Activated naive CD4-positive, alpha-beta T cell treated with anti-CD3 and anti-CD28 coated beads, Interleukin-2, amount 50 U/mL, for 72 hours (primary cell): Measurements from ENCODE around the gene ZNF664. TPM values are rescaled to one million over a fixed set of nuclear protein-coding genes. Genes with fewer than 3 reads are reported as not detected.

Source experiments
- ATAC-seq, 2 donors: fragments of 150-1000 bp; cut with Tn5 transposase; 2 replicates each; pipeline ENCODE4 v1.10.0; 2021; ENCODE audit warnings: mild to moderate bottlenecking in 2 of 2, moderate library complexity in 2 of 2
- DNase-seq, 2 donors: peaks; one replicate each; pipeline ENCODE4 v3.0.0; 2021 to 2022; ENCODE audit warnings: low spot score in 2 of 2
- H3K27ac Mint-ChIP-seq, 2 donors: one replicate each; pipeline ENCODE4 v1.8.0; 2022; ENCODE audit warnings: mild to moderate bottlenecking in 2 of 2, mixed read lengths in 2 of 2
- H3K36me3 Mint-ChIP-seq, 2 donors: one replicate each; pipeline ENCODE4 v1.8.0; 2022; ENCODE audit warnings: mixed read lengths in 2 of 2
- H3K9me3 Mint-ChIP-seq, 2 donors: one replicate each; pipeline ENCODE4 v1.8.0; 2022; ENCODE audit warnings: mixed read lengths in 2 of 2
- total RNA-seq, 2 donors: library from RNA; stranded (reverse); gene quantifications; one replicate each; pipeline ENCODE4 v1.2.3, GENCODE V29; 2022

The ZNF664 gene
- total RNA-seq: 10 to 100 TPM; 30.5 to 51.1 TPM

- Mint-ChIP-seq H3K27ac (peak within 1 kb of the TSS; percentile 85 to 94), H3K9me3 (no peaks in the 10 kb centered on the region), H3K36me3 (peaks cover 5 to 23% of the 10 kb centered on the region in 2 donors)
- ATAC-seq (peak; percentile 86 to 87), DNase-seq (peak; percentile 94 to 95)
Observed at GRCh38 chr12:123972457-123973401, at the start of gene ZNF664, which contains the start of gene CCDC92. TSS of gene ZNF664 (plus strand) at chr12:123973215. CDS start at chr12:124012145, 38,930 bp downstream. TSS of gene CCDC92 (minus strand) at chr12:123972831. CDS start at chr12:123944305, 28,526 bp downstream.

- H3K27ac Mint-ChIP-seq: no peak overlapping the region
- no peak for DNase-seq
- no peak for ATAC-seq
- no peaks in the 10 kb centered on the region for H3K9me3 Mint-ChIP-seq
- no peaks in the 10 kb centered on the region for H3K36me3 Mint-ChIP-seq
Observed at GRCh38 chr12:123923927-123924326, 49.1 kb upstream of the ZNF664 start.

GRCh38 chr12:123924539-123924938, 48.5 kb upstream of the ZNF664 start:
- Mint-ChIP-seq H3K36me3 (no peaks in the 10 kb centered on the region), H3K9me3 (no peaks in the 10 kb centered on the region), H3K27ac (no peak overlapping the region)
- no peak for DNase-seq
- no peak for ATAC-seq

GRCh38 chr12:123928274-123928865, 44.6 kb upstream of the ZNF664 start:
- H3K36me3 Mint-ChIP-seq: no peaks in the 10 kb centered on the region
- H3K9me3 Mint-ChIP-seq: no peaks in the 10 kb centered on the region
- no peak for ATAC-seq
- no peak for DNase-seq
- no peak overlapping the region for H3K27ac Mint-ChIP-seq

GRCh38 chr12:123928897-123929296, 44.1 kb upstream of the ZNF664 start:
- DNase-seq (no peak), ATAC-seq (no peak)
- Mint-ChIP-seq H3K36me3 (no peaks in the 10 kb centered on the region), H3K9me3 (no peaks in the 10 kb centered on the region), H3K27ac (no peak overlapping the region)

GRCh38 chr12:123929946-123930583, 43.0 kb upstream of the ZNF664 start:
- ATAC-seq (no peak), DNase-seq (no peak)
- peak overlapping the region in 1 of 2 donors; percentile 44 for H3K27ac Mint-ChIP-seq
- H3K9me3 Mint-ChIP-seq: no peaks in the 10 kb centered on the region
- no peaks in the 10 kb centered on the region for H3K36me3 Mint-ChIP-seq

- Mint-ChIP-seq H3K9me3 (no peaks in the 10 kb centered on the region), H3K36me3 (no peaks in the 10 kb centered on the region), H3K27ac (no peak overlapping the region)
- DNase-seq: peak in 1 of 2 donors; percentile 54
- peak; percentile 79 to 86 for ATAC-seq
Observed at GRCh38 chr12:123931686-123932321, 41.2 kb upstream of the ZNF664 start.

GRCh38 chr12:123933214-123933613, 39.8 kb upstream of the ZNF664 start:
- H3K9me3 Mint-ChIP-seq: no peaks in the 10 kb centered on the region
- no peak overlapping the region for H3K27ac Mint-ChIP-seq
- DNase-seq (peak in 1 of 2 donors; percentile 41), ATAC-seq (no peak)
- H3K36me3 Mint-ChIP-seq: no peaks in the 10 kb centered on the region

- Mint-ChIP-seq H3K36me3 (no peaks in the 10 kb centered on the region), H3K9me3 (no peaks in the 10 kb centered on the region), H3K27ac (no peak overlapping the region)
- DNase-seq: peak in 1 of 2 donors; percentile 9
- ATAC-seq: no peak
Observed at GRCh38 chr12:123934016-123934620, 38.9 kb upstream of the ZNF664 start.

GRCh38 chr12:123934829-123935228, 38.2 kb upstream of the ZNF664 start:
- ATAC-seq (no peak), DNase-seq (no peak)
- no peaks in the 10 kb centered on the region for H3K9me3 Mint-ChIP-seq
- H3K27ac Mint-ChIP-seq: no peak overlapping the region
- H3K36me3 Mint-ChIP-seq: no peaks in the 10 kb centered on the region

- H3K36me3 Mint-ChIP-seq: no peaks in the 10 kb centered on the region
- ATAC-seq: no peak
- peak in 1 of 2 donors; percentile 28 for DNase-seq
- H3K27ac Mint-ChIP-seq: peak overlapping the region in 1 of 2 donors; percentile 29
- no peaks in the 10 kb centered on the region for H3K9me3 Mint-ChIP-seq
Observed at GRCh38 chr12:123935956-123936355, 37.1 kb upstream of the ZNF664 start.

GRCh38 chr12:123936471-123936870, 36.5 kb upstream of the ZNF664 start:
- peaks cover 3% of the 10 kb centered on the region in 2 donors for H3K36me3 Mint-ChIP-seq
- H3K9me3 Mint-ChIP-seq: no peaks in the 10 kb centered on the region
- ATAC-seq (no peak), DNase-seq (peak in 1 of 2 donors; percentile 46)
- H3K27ac Mint-ChIP-seq: peak overlapping the region; percentile 29 to 81

GRCh38 chr12:123936956-123937706, 35.9 kb upstream of the ZNF664 start:
- Mint-ChIP-seq H3K27ac (peak overlapping the region; percentile 85 to 92), H3K9me3 (no peaks in the 10 kb centered on the region), H3K36me3 (peaks cover 8 to 10% of the 10 kb centered on the region in 2 donors)
- ATAC-seq: no peak
- no peak for DNase-seq

- peak; percentile 38 to 63 for DNase-seq
- peak overlapping the region; percentile 85 to 92 for H3K27ac Mint-ChIP-seq
- no peaks in the 10 kb centered on the region for H3K9me3 Mint-ChIP-seq
- peaks cover 8 to 16% of the 10 kb centered on the region in 2 donors for H3K36me3 Mint-ChIP-seq
- peak; percentile 93 to 99 for ATAC-seq
Observed at GRCh38 chr12:123937707-123938591, 35.1 kb upstream of the ZNF664 start.
